Testis (tissue), 2 donors: ENCODE measurements around the gene NUBP1.

Source experiments
- POLR2A ChIP-seq: fragments of 450-650 bp; IDR thresholded peaks from one replicate; pipeline ENCODE4 v1.6.1; 2017; ENCODE audit warnings: antibody characterized with exemption, mild to moderate bottlenecking, moderate library complexity
- TF ChIP-seq, protein P1 (sequence below), 3 experiments: fragments of 450-650 bp in 2 of 3; fragments of 200-600 bp in 1 of 3; sonication (generic) in 1 of 3; IDR thresholded peaks; one replicate each; pipeline ENCODE4 v1.5.1; 2016 to 2019; ENCODE audit warnings: antibody characterized with exemption in 3 of 3, mild to moderate bottlenecking in 2 of 3, moderate library complexity in 1 of 3

DNA sequence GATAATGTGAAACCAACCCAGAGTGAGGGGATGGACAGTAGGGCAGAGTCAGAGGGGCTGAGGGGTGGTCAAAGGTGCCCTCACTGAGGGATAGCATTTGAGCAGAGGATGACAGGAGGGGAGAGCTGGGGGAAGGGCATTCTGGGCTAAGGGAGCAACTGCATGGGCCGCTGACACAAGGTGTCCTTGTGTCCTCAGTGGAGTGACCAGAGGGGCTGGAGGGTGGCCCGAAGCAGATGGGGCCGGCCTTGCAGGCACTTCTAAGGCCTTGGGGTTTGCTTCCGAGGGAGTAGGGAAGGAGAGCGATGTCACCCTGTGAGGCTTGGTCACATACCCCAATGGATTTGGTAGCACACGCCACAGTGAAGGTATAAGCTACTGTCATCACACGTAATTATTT, 10.0 kb downstream of the NUBP1 start:
- TF ChIP-seq, protein P1, sequence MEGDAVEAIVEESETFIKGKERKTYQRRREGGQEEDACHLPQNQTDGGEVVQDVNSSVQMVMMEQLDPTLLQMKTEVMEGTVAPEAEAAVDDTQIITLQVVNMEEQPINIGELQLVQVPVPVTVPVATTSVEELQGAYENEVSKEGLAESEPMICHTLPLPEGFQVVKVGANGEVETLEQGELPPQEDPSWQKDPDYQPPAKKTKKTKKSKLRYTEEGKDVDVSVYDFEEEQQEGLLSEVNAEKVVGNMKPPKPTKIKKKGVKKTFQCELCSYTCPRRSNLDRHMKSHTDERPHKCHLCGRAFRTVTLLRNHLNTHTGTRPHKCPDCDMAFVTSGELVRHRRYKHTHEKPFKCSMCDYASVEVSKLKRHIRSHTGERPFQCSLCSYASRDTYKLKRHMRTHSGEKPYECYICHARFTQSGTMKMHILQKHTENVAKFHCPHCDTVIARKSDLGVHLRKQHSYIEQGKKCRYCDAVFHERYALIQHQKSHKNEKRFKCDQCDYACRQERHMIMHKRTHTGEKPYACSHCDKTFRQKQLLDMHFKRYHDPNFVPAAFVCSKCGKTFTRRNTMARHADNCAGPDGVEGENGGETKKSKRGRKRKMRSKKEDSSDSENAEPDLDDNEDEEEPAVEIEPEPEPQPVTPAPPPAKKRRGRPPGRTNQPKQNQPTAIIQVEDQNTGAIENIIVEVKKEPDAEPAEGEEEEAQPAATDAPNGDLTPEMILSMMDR (IDR thresholded peaks at IDR 0.05) = no peak
- no peak for TF ChIP-seq POLR2A
